MCF 10A (cell line): ENCODE results near the gene AUTS2. TPM values are rescaled to one million over a fixed set of nuclear protein-coding genes. Genes with fewer than 3 reads are reported as not detected.

Experiments
- BruUV-seq: library from RNA; stranded (reverse); fragments of 400-500 nt; replicated peaks from 2 replicates; lab custom pipeline; 2021; lab: Mats Ljungman, UMichigan
- CTCF ChIA-PET: fragments of 300-600 bp; sonication (Branson Sonifier 250); formaldehyde crosslinking; extraction: SDS; loops from one replicate; lab custom pipeline; 2021; ENCODE audit warnings: antibody characterized with exemption, inconsistent platforms; lab: Yijun Ruan, JAX
- POLR2A ChIA-PET: fragments of 300-600, 350-650 bp; sonication (Branson Sonifier 250); formaldehyde crosslinking; extraction: SDS; loops from one replicate; lab custom pipeline; 2020; ENCODE audit warnings: antibody characterized with exemption, inconsistent platforms; lab: Yijun Ruan, JAX
- DNase-seq: peaks from one replicate; pipeline ENCODE4 v3.0.0-alpha.2; 2018; ENCODE audit not compliant: unreplicated experiment
- H3K27ac Mint-ChIP-seq: one replicate; pipeline ENCODE4 v1.8.0; 2022; ENCODE audit warnings: mild to moderate bottlenecking, low read depth, mixed read lengths; ENCODE audit not compliant: unreplicated experiment
- H3K27me3 Mint-ChIP-seq: one replicate; pipeline ENCODE4 v1.8.0; 2022; ENCODE audit warnings: mixed read lengths; ENCODE audit not compliant: insufficient read depth, unreplicated experiment
- H3K36me3 Mint-ChIP-seq: one replicate; pipeline ENCODE4 v1.8.0; 2022; ENCODE audit warnings: mild to moderate bottlenecking, moderate library complexity, mixed read lengths; ENCODE audit not compliant: insufficient read depth, unreplicated experiment
- H3K4me1 Mint-ChIP-seq: one replicate; pipeline ENCODE4 v1.8.0; 2022; ENCODE audit warnings: mixed read lengths; ENCODE audit not compliant: insufficient read depth, unreplicated experiment
- H3K4me3 Mint-ChIP-seq: one replicate; pipeline ENCODE4 v1.8.0; 2022; ENCODE audit warnings: mild to moderate bottlenecking, moderate library complexity, mixed read lengths; ENCODE audit not compliant: unreplicated experiment
- H3K9me3 Mint-ChIP-seq: one replicate; pipeline ENCODE4 v1.8.0; 2022; ENCODE audit warnings: mixed read lengths; ENCODE audit not compliant: unreplicated experiment
- CTCF ChIP-seq: fragments of 200-600 bp; IDR thresholded peaks from one replicate; pipeline ENCODE4 v1.8.0; 2022; ENCODE audit warnings: antibody characterized with exemption, mild to moderate bottlenecking; ENCODE audit not compliant: unreplicated experiment
- intact Hi-C: fragments of 100-400 bp; cut with micrococcal nuclease; formaldehyde crosslinking; loops from 2 replicates; pipeline ENCODE4 v1.14.1; 2022
- total RNA-seq: library from RNA; stranded (reverse); gene quantifications from 2 replicates; pipeline ENCODE4 v1.2.3, GENCODE V29; 2022

AUTS2 gene
- total RNA-seq, 1 experiment from 2014 or later = 1.3 TPM

- no peak for TF ChIP-seq CTCF
- no TSS peak for BruUV-seq
- no peak overlapping the region for H3K27ac Mint-ChIP-seq
- POLR2A ChIA-PET = no interaction called here
- H3K9me3 Mint-ChIP-seq = peaks cover 34% of the 10 kb centered on the region
- CTCF ChIA-PET = no interaction called here
- H3K36me3 Mint-ChIP-seq = no peaks in the 10 kb centered on the region
- no peaks in the 10 kb centered on the region for H3K4me1 Mint-ChIP-seq
- H3K4me3 Mint-ChIP-seq = no peak overlapping the region
- no peaks in the 10 kb centered on the region for H3K27me3 Mint-ChIP-seq
- DNase-seq = no peak
- intact Hi-C loops = no loop called here
Measured at GRCh38 chr7:69889338-69889975, 291.2 kb downstream of the AUTS2 start.

- H3K36me3 Mint-ChIP-seq = no peaks in the 10 kb centered on the region
- TF ChIP-seq CTCF = no peak
- H3K4me3 Mint-ChIP-seq = no peak overlapping the region
- intact Hi-C loops = no loop called here
- ChIA-PET CTCF (no interaction called here), POLR2A (no interaction called here)
- no peak overlapping the region for H3K27ac Mint-ChIP-seq
- H3K4me1 Mint-ChIP-seq = no peaks in the 10 kb centered on the region
- no peak for DNase-seq
- BruUV-seq = no TSS peak
- no peaks in the 10 kb centered on the region for H3K27me3 Mint-ChIP-seq
- H3K9me3 Mint-ChIP-seq = peaks cover 29% of the 10 kb centered on the region
Measured at GRCh38 chr7:69889976-69890351, 291.7 kb downstream of the AUTS2 start.

GRCh38 chr7:69892790-69893189 is 294.5 kb downstream of the AUTS2 start:
- Mint-ChIP-seq H3K9me3 (peaks cover 36% of the 10 kb centered on the region), H3K27ac (no peak overlapping the region), H3K4me3 (no peak overlapping the region), H3K36me3 (no peaks in the 10 kb centered on the region), H3K4me1 (no peaks in the 10 kb centered on the region), H3K27me3 (no peaks in the 10 kb centered on the region)
- ChIA-PET CTCF (no interaction called here), POLR2A (no interaction called here)
- intact Hi-C loops = no loop called here
- no TSS peak for BruUV-seq
- no peak for DNase-seq
- no peak for TF ChIP-seq CTCF

- no peak overlapping the region for H3K4me3 Mint-ChIP-seq
- no TSS peak for BruUV-seq
- no peaks in the 10 kb centered on the region for H3K36me3 Mint-ChIP-seq
- ChIA-PET POLR2A (no interaction called here), CTCF (interaction anchor here (0.7 kb wide), 1 partner anchor 727 kb away, joined by 3 read pairs; no protein-coding TSS in a partner anchor)
- H3K9me3 Mint-ChIP-seq = peaks cover 40% of the 10 kb centered on the region
- no peak overlapping the region for H3K27ac Mint-ChIP-seq
- no peak for TF ChIP-seq CTCF
- DNase-seq = no peak
- no peaks in the 10 kb centered on the region for H3K4me1 Mint-ChIP-seq
- no peaks in the 10 kb centered on the region for H3K27me3 Mint-ChIP-seq
- intact Hi-C loops = no loop called here
Measured at GRCh38 chr7:69893906-69894305, 295.6 kb downstream of the AUTS2 start.
